Activated naive CD4-positive, alpha-beta T cell treated with anti-CD3 and anti-CD28 coated beads, Interleukin-2, amount 10 ng/mL, durations not matched to agents 7 days and 5 days (primary cell): ENCODE results near the gene DDB1.

Source experiments
- CTCF ChIA-PET: fragments of 350-600 bp; sonication (Branson Sonifier 250); formaldehyde crosslinking; loops from one replicate; lab custom pipeline; 2021; ENCODE audit warnings: antibody characterized with exemption; lab: Charles Lee
- DNase-seq: peaks from one replicate; pipeline ENCODE4 v3.0.0-alpha.2; 2020
- H3K27ac Mint-ChIP-seq: one replicate; pipeline ENCODE4 v1.8.0; 2021; ENCODE audit warnings: mild to moderate bottlenecking, moderate library complexity, mixed read lengths
- H3K27me3 Mint-ChIP-seq: one replicate; pipeline ENCODE4 v1.8.0; 2021; ENCODE audit warnings: mild to moderate bottlenecking, mixed read lengths
- H3K36me3 Mint-ChIP-seq: one replicate; pipeline ENCODE4 v1.8.0; 2021; ENCODE audit warnings: mixed read lengths
- H3K4me1 Mint-ChIP-seq: one replicate; pipeline ENCODE4 v1.8.0; 2021; ENCODE audit warnings: mixed read lengths
- H3K4me3 Mint-ChIP-seq: one replicate; pipeline ENCODE4 v1.8.0; 2021; ENCODE audit warnings: mild to moderate bottlenecking, moderate library complexity, mixed read lengths
- H3K9me3 Mint-ChIP-seq: one replicate; pipeline ENCODE4 v1.8.0; 2021; ENCODE audit warnings: mixed read lengths

DDB1 gene

DNA sequence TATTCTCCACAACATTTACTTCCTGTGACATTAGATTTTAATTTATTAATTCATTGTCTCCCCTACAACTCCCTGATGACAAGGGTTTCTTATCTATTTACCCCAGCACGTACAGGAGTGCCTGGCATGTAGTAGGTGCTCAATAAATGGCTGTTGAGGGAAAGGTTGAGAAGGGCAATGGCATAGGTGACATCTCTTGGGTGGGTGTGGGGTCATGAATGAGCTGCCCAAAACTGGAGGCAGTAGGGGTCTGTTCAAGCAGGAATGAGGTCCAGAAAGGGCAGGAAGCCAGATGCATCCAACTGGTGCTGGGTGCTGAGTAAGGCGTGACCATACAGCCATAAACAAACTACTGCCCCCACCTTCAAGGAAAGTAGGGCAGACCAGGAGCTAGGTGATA is 40.5 kb downstream of the DDB1 start:
- Mint-ChIP-seq H3K4me3 (no peak overlapping the region), H3K27ac (no peak overlapping the region), H3K36me3 (peaks cover 5% of the 10 kb centered on the region), H3K4me1 (peaks cover 19% of the 10 kb centered on the region), H3K9me3 (no peaks in the 10 kb centered on the region), H3K27me3 (peaks cover 43% of the 10 kb centered on the region)
- CTCF ChIA-PET: interaction anchor here (1.3 to 3.8 kb wide), 2 partner anchors 35 to 38 kb away, joined by 4 to 21 read pairs; no protein-coding TSS in a partner anchor
- no peak for DNase-seq

DNA sequence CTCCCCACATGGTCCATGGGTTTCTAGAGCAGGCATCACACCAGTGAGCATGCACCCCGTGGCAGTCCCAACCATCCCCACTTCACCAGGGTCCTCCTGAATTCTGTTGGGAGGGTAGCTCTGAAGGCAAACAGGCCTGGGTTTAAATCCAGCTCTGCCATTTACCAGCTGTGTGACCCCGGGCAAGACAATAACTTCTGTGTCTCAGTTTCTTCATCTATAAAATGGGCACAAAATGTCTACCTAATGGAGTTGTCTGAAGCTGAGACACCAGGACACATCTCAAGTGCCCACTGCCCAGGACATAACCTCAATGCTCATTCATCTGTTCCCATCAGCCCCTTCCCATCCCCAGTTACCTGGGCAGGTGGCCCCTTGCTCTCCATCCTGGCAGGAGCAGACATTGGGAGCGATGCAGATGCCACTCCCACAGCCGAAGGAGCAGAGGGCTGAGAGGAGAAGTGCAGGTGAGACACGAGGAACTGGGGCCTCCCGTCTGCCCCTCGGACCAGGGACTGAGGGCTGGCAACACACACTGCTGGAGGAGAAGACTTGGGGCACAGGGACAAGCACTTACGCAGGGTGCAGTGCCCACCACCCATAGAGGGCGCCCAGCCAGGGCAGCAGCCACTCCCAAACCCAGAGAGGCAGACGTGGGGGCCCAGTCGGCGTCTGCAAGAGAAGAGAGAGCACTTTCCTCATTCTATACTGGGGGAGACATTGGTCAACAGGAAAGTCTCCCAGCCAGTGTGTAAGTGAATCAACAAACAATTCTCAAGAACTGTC is 41.8 kb downstream of the DDB1 start:
- no peak overlapping the region for H3K4me3 Mint-ChIP-seq
- DNase-seq: no peak
- no peak overlapping the region for H3K27ac Mint-ChIP-seq
- H3K27me3 Mint-ChIP-seq: peaks cover 43% of the 10 kb centered on the region
- peaks cover 12% of the 10 kb centered on the region for H3K4me1 Mint-ChIP-seq
- H3K36me3 Mint-ChIP-seq: no peaks in the 10 kb centered on the region
- H3K9me3 Mint-ChIP-seq: no peaks in the 10 kb centered on the region
- CTCF ChIA-PET: interaction anchor here (1.0 kb wide), 1 partner anchor 45 kb away, joined by 4 read pairs; no protein-coding TSS in a partner anchor

DNA sequence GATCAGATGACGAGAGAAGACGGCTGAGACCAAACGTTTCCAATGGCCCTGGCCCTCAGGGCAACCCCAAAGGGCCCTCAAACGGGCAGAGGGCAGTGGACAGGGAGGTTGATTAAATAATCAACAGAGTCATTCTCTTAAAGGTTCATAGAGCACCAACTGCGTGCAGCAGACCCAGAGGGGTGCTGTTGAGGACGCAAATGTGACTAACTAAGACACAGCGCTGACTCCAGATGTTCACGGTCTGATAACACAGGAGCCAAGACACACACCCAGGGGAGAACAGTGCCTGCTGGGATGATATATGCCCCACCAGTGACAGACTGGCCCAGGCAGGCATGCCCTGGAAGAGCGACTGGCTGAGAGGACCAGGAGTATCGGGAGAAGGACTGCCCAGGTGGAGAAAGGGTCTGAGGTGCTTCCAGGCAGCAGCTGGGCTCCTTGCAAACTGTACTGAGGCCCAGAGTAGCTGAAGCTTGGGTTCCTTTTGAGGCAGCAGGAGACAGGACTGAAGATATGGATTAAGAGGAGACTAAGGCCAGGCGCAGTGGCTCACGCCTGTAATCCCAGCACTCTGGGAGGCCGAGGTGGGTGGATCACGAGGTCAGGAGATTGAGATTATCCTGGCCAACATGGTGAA is 45.4 kb downstream of the DDB1 start:
- Mint-ChIP-seq H3K4me1 (no peaks in the 10 kb centered on the region), H3K9me3 (no peaks in the 10 kb centered on the region), H3K27me3 (peaks cover 16% of the 10 kb centered on the region), H3K27ac (no peak overlapping the region), H3K36me3 (no peaks in the 10 kb centered on the region), H3K4me3 (no peak overlapping the region)
- DNase-seq: no peak
- CTCF ChIA-PET: interaction anchor here (1.2 kb wide), 1 partner anchor 98 kb away, joined by 4 read pairs; no protein-coding TSS in a partner anchor

DNA sequence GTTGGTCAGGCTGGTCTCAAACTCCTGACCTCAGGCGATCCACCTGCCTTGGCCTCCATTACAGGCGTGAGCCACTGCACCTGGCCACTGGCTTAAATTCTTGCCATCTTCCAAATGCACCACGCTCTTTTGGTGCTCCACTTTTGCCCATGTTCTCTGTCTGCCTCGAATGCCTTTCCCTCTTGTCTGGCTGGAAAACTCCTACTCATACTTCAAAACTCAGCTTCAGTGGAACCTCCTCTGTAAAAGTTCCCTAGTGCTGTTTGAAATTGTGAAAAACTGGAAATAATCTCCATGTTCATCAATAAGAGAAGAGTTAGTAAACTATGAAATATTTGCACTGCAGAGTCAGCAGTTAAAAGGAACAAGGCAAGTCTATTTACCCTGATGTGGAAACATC is 49.3 kb downstream of the DDB1 start:
- Mint-ChIP-seq H3K9me3 (no peaks in the 10 kb centered on the region), H3K4me3 (no peak overlapping the region), H3K4me1 (no peaks in the 10 kb centered on the region), H3K27ac (no peak overlapping the region), H3K36me3 (no peaks in the 10 kb centered on the region), H3K27me3 (peaks cover 3% of the 10 kb centered on the region)
- CTCF ChIA-PET: no interaction called here
- DNase-seq: no peak

DNA sequence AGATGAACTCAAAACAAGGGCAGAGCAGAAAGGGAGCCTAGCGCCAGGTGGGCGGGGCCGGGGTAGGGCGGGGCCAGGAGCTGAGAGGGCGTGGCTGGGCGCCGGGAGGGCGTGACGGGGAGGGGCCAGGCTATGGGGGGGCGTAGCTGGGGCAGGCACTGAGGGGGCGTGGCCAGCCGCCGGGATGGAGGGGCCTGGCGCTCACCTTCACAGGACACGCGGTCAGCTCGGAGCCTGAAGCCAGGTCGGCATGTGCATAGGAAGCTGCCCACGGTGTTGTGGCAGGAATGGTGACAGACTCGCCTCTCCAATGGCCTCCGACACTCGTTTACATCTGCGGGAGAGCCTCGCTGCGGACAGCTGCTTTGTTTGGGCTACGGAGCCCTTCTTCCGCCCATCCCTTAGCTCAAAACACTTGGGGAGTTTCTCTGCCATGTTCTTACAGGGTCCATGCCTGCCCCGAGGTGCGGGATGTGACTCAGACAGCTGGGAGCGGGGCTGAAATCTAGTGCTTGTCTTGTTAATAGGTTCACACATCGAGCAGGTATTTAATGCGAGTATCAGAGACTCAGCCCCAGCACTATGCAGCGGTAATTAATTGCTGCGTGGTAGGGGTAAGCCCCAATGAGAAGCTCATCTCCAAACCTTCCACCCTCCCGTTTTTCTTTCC is 51.2 kb downstream of the DDB1 start:
- no peaks in the 10 kb centered on the region for H3K9me3 Mint-ChIP-seq
- no peak overlapping the region for H3K4me3 Mint-ChIP-seq
- no peaks in the 10 kb centered on the region for H3K4me1 Mint-ChIP-seq
- no peaks in the 10 kb centered on the region for H3K36me3 Mint-ChIP-seq
- no peak overlapping the region for H3K27ac Mint-ChIP-seq
- CTCF ChIA-PET: no interaction called here
- H3K27me3 Mint-ChIP-seq: peaks cover 3% of the 10 kb centered on the region
- DNase-seq: peak; percentile 36

DNA sequence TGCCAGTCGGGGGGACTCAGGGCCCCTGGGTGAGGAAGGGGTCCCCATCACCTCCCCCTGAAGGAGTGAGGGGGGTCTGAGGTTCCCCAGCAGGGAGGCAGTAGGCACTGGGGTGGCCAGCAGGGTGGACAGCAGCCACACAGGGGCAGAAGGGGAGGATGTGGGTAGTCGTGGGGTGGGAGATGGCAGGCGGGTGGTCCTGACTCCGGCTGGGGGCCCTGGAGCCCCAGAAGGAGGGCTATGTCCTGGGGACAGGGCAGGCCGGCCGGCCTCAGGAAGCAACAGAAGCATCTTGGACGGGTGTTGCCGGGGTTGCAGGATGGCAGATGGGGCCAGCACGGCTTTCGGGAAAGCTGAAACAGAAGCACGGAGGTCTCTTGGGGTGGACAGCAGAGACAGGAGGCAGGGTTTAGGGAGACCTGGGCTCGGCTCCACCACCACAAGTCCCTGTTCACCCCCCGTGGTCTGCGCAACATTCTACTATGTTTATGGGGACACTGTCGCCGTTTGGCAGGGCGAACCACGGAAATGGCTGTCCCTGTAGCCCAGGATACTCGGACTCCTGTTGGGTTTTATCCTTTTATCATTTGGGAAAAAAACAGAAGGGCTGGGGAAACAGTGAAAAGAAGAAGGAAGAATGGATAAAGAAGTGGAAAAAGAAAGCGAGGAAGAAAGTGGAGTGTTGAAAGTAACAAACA is 51.9 kb downstream of the DDB1 start:
- no peak for DNase-seq
- CTCF ChIA-PET: interaction anchor here (1.4 kb wide), 1 partner anchor 105 kb away, joined by 3 read pairs; no protein-coding TSS in a partner anchor
- H3K4me1 Mint-ChIP-seq: no peaks in the 10 kb centered on the region
- no peak overlapping the region for H3K4me3 Mint-ChIP-seq
- H3K36me3 Mint-ChIP-seq: no peaks in the 10 kb centered on the region
- peaks cover 3% of the 10 kb centered on the region for H3K27me3 Mint-ChIP-seq
- no peaks in the 10 kb centered on the region for H3K9me3 Mint-ChIP-seq
- H3K27ac Mint-ChIP-seq: no peak overlapping the region

DNA sequence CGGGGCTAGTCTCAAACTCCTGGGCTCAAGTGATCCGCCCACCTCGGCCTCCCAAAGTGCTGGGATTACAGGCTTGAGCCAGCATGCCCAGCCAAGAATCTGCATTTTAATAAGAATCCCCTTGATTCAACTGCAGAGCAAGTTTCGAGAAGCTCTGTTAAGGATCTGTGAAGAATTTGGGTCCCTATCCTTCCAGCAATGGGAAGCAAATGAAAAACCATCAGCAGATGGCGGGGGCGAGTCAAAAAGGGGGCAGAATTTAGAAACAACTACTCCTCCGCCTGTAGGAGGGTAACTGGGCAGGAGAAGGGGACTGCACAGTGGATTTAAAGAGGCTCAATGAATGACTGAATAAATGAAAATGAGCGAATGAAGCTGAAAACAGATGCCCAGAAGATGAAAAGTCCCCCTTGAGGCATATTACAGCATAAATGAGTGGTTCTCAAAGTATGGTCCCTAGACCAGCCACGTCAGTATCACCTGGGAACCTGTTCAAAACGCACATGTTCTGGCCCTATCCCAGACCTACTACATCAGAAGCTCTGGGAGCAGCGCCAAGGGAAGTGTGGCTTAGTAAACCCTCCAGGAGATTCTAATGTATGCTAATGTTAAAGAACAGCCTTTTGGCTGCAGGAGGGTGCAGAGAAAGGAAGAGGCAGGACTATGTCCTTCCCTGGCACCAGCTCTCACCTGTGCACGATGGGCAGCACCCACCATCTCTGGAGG is 52.8 kb downstream of the DDB1 start:
- Mint-ChIP-seq H3K36me3 (no peaks in the 10 kb centered on the region), H3K4me3 (no peak overlapping the region), H3K27me3 (peaks cover 3% of the 10 kb centered on the region), H3K9me3 (no peaks in the 10 kb centered on the region), H3K27ac (no peak overlapping the region), H3K4me1 (no peaks in the 10 kb centered on the region)
- CTCF ChIA-PET: interaction anchor here (1.4 kb wide), 1 partner anchor 106 kb away, joined by 3 read pairs; no protein-coding TSS in a partner anchor
- no peak for DNase-seq

DNA sequence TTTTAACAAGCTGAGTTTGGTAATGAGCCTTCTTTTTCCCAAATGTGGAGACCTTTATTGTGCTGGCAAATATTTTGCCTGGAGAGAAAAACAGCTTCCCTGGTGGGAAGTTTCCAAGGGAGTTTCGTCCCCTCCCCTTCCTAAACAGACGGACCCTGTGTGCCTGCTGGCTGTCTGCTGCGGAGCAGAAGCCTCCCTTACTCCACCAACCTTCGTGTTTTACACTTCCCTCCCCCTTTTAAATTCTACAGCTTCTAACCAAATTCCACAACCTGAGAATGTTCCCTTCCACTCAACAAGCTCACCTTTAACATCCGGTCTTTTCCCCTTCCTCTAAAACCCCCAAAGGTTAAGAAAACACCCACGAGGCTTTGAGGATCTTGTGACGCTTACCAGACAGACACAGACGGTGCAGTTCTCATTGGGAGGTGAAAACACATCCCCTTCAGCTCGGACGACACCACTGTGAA is 54.9 kb downstream of the DDB1 start:
- no peak overlapping the region for H3K4me3 Mint-ChIP-seq
- H3K4me1 Mint-ChIP-seq: no peaks in the 10 kb centered on the region
- no peaks in the 10 kb centered on the region for H3K9me3 Mint-ChIP-seq
- peaks cover 3% of the 10 kb centered on the region for H3K27me3 Mint-ChIP-seq
- CTCF ChIA-PET: interaction anchor here (0.8 to 1.2 kb wide), 4 partner anchors 11 to 157 kb away, joined by 3 to 4 read pairs (median 3); no protein-coding TSS in a partner anchor
- no peak for DNase-seq
- H3K27ac Mint-ChIP-seq: no peak overlapping the region
- H3K36me3 Mint-ChIP-seq: no peaks in the 10 kb centered on the region

DNA sequence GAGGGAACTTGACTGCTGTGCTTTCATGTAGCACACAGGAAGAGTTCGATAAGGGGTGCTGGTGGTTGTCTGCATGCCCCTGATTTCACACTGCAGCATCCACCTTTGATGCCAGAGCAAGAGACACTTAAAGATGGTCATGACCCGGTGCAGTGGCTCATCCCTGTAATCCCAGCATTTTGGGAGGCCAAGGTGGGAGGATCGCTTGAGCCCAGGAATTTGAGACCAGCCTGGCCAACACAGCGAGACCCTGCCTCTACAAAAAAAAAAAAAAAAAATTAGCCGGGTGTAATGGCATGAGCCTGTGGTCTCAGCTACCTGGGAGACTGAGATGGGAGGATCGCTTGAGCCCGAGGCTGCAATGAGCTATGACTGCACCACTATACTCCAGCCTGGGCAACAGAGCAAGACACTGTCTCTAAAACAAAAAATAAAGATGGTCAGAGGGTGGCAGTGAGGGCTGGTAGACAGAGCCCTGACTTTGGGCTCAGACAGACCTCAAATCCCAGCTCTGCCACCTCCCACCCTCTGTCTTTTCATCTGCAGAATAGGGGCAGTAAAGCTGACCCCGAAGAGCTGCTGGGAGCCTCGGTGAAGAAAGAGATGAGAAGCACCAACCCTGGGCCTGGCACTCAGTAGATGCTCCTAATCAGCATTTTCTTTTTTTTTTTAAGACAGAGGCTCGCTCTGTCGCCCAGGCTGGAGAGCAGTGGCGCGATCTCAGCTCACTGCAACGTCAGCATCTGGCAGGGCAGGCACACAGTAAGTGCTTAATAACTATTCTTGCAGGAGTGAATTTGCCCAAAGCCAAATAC is 55.5 kb downstream of the DDB1 start:
- CTCF ChIA-PET: interaction anchor here (0.7 to 1.1 kb wide), 4 partner anchors 12 to 158 kb away, joined by 3 to 4 read pairs (median 3); no protein-coding TSS in a partner anchor
- no peaks in the 10 kb centered on the region for H3K36me3 Mint-ChIP-seq
- H3K4me3 Mint-ChIP-seq: no peak overlapping the region
- no peak overlapping the region for H3K27ac Mint-ChIP-seq
- H3K4me1 Mint-ChIP-seq: no peaks in the 10 kb centered on the region
- no peak for DNase-seq
- H3K27me3 Mint-ChIP-seq: no peaks in the 10 kb centered on the region
- H3K9me3 Mint-ChIP-seq: no peaks in the 10 kb centered on the region

DNA sequence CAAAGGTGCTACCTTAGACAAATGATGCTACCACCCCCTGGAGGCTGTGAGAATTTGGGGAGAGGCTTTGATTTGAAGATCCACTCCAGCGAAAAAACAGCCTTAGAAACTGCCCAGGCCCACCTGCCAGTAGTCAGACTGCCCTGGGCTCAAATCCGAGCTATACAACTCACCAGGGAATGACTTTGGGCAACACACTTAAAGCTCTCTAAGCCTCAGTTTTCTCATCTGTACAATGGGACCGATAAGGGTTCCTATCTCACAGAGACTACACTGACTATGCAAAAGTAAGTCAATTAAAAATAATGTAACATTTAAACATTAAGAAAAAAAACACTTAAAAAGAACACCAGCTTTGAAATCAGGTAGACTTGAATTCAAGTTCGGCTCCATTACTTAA is 57.7 kb downstream of the DDB1 start:
- H3K9me3 Mint-ChIP-seq: no peaks in the 10 kb centered on the region
- no peaks in the 10 kb centered on the region for H3K4me1 Mint-ChIP-seq
- DNase-seq: no peak
- CTCF ChIA-PET: interaction anchor here (1.0 kb wide), 1 partner anchor 20 kb away, joined by 3 read pairs; no protein-coding TSS in a partner anchor
- H3K27ac Mint-ChIP-seq: no peak overlapping the region
- no peak overlapping the region for H3K4me3 Mint-ChIP-seq
- no peaks in the 10 kb centered on the region for H3K27me3 Mint-ChIP-seq
- H3K36me3 Mint-ChIP-seq: no peaks in the 10 kb centered on the region

DNA sequence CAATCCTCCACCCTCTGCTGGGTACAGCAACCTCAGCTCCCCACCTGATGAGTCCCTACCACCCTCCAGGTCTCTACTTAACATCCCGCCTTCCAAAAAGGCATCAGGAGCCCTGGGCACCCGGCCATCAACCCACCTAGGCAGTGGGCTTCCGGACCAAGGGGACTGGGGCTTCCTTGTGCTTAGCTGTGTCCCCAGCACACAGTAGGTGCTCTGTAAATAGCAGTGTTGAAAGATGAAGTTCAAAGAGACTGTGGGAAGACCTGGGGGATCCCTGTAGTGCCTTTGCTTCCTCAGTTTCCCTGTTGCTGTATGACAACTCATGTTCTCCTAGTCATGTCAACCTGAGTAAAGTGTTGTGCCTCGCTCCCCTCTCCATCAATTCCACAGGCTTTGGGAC is 58.8 kb downstream of the DDB1 start:
- H3K4me1 Mint-ChIP-seq: no peaks in the 10 kb centered on the region
- DNase-seq: no peak
- no peaks in the 10 kb centered on the region for H3K9me3 Mint-ChIP-seq
- no peaks in the 10 kb centered on the region for H3K36me3 Mint-ChIP-seq
- H3K27ac Mint-ChIP-seq: no peak overlapping the region
- CTCF ChIA-PET: no interaction called here
- H3K4me3 Mint-ChIP-seq: no peak overlapping the region
- no peaks in the 10 kb centered on the region for H3K27me3 Mint-ChIP-seq

DNA sequence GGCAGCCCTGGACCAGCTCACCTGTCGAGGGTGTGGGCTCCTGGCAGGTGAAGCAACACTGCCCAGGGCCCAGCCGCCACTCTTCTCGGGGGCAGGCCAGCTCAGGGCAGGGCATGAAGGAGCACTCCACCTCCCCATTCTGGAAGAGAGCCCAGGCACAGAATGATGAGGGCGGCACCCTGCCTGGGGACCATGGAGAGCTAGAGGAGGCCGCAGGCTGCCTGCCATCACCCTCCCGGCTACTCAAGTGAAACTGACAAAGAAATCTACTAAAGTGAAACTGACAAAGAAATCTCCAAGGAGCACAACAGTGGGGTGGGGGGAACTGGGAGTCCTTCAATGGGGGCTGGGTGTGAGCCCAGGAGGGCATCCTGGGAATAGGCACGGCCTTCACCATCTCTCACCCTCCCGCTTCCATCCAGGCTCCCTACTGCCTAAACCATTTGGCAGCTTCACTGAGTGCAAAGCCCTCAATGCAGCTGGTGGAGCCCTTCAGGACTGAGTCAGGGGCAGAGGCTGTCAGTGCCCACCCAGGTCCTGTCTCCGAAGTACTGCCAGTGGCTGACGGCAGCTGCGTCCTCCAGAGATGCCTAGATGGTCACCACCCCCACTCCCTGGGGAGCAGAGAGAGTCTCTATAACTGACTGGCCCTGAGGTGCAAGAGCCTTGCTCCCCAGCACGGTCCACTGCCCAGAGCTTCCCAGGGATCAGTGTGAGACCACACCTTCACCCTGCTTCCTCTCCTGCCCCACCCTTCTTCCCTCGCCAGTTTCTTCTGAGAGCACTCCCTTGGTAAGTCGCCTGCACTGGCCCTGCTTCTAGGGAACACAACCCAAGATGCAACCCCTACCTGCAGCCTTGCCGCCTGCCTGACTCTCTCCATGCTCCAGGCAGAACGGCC is 59.5 kb downstream of the DDB1 start:
- H3K4me3 Mint-ChIP-seq: no peak overlapping the region
- no peaks in the 10 kb centered on the region for H3K36me3 Mint-ChIP-seq
- no peak for DNase-seq
- H3K27me3 Mint-ChIP-seq: no peaks in the 10 kb centered on the region
- CTCF ChIA-PET: interaction anchor here (1.0 kb wide), 1 partner anchor 19 kb away, joined by 3 read pairs; no protein-coding TSS in a partner anchor
- no peaks in the 10 kb centered on the region for H3K4me1 Mint-ChIP-seq
- no peak overlapping the region for H3K27ac Mint-ChIP-seq
- no peaks in the 10 kb centered on the region for H3K9me3 Mint-ChIP-seq
